K562 (cell line): Measurements from ENCODE around the gene DPYSL3. TPM values are rescaled to one million over a fixed set of nuclear protein-coding genes. Genes with fewer than 3 reads are reported as not detected.

Experiments
- ATAC-seq: fragments of 200-7000 bp; cut with Tn5 transposase; 3 replicates; pipeline ENCODE4 v1.9.1; 2020; ENCODE audit warnings: moderate library complexity
- BruUV-seq: library from RNA; stranded (reverse); fragments of 400-500 nt; replicated peaks from 2 replicates; lab custom pipeline; 2021; lab: Mats Ljungman, UMichigan
- CTCF ChIA-PET: fragments of 300-600 bp; formaldehyde crosslinking; extraction: SDS; loops from one replicate; lab custom pipeline; 2021; ENCODE audit warnings: low intra/inter-chr PET ratio; lab: Yijun Ruan, JAX
- POLR2A ChIA-PET: fragments of 300-600, 350-650 bp; sonication (Branson Sonifier 250); formaldehyde crosslinking; extraction: SDS; loops from one replicate; lab custom pipeline; 2021; ENCODE audit warnings: antibody characterized with exemption, inconsistent platforms; lab: Yijun Ruan, JAX
- DNase-seq, 4 experiments: peaks; one replicate each; pipeline versions ENCODE4 v3.0.0 to v3.0.0-alpha.2; 2011 to 2018; ENCODE audit warnings: low spot score in 3 of 4, mixed read lengths in 3 of 4; ENCODE audit errors: extremely low read depth in 1 of 4
- FAIRE-seq: peaks from 2 replicates; lab custom pipeline; 2011; peaks lifted over from hg19 to GRCh38; lab: Jason Lieb, UNC
- H2AFZ ChIP-seq: 2 replicates; pipeline ENCODE4 v1.6.0; 2011; ENCODE audit warnings: low read depth, low read length, control low read depth, inconsistent platforms
- H3K27ac ChIP-seq: fragments of 200-600 bp; 3 replicates; pipeline ENCODE4 v1.8.0; 2011; ENCODE audit warnings: low read depth, mild to moderate bottlenecking, control low read depth, inconsistent platforms, low read length, moderate library complexity, mixed read lengths; ENCODE audit errors: extremely low read depth
- H3K27me3 ChIP-seq, 2 experiments: fragments of 300-600 bp in 1 of 2; 2 replicates in 1 of 2; 3 replicates in 1 of 2; pipeline versions ENCODE4 v1.6.0 to v1.8.0; 2011; ENCODE audit warnings: inconsistent platforms in 2 of 2, low read length in 2 of 2, mild to moderate bottlenecking in 1 of 2, mixed read lengths in 1 of 2, moderate library complexity in 1 of 2; ENCODE audit not compliant: control insufficient read depth in 2 of 2, insufficient read depth in 2 of 2
- H3K36me3 ChIP-seq: fragments of 300-600 bp; 3 replicates; pipeline ENCODE4 v1.8.0; 2011; ENCODE audit warnings: mild to moderate bottlenecking, low read length, inconsistent platforms; ENCODE audit not compliant: control insufficient read depth, insufficient read depth
- H3K4me1 ChIP-seq, 2 experiments: fragments of 200-600 bp in 1 of 2; replicated peaks in 1 of 2; 2 replicates in 1 of 2; 3 replicates in 1 of 2; pipeline versions ENCODE4 v1.5.1 to v1.8.0; 2011; ENCODE audit warnings: inconsistent platforms in 2 of 2, low read length in 2 of 2, mild to moderate bottlenecking in 1 of 2, mixed read lengths in 1 of 2, moderate library complexity in 1 of 2; ENCODE audit not compliant: control insufficient read depth in 2 of 2, insufficient read depth in 2 of 2
- H3K4me2 ChIP-seq: 2 replicates; pipeline ENCODE4 v1.6.1; 2011; ENCODE audit warnings: low read length, control low read depth, inconsistent platforms, mixed read lengths; ENCODE audit not compliant: insufficient read depth
- H3K4me3 ChIP-seq: fragments of 200-600 bp; sonication (generic), shearing (Covaris generic); 2 replicates; pipeline ENCODE4 v1.5.1; 2016; ENCODE audit warnings: control low read depth, inconsistent platforms
- H3K79me2 ChIP-seq: fragments of 200-600 bp; 3 replicates; pipeline ENCODE4 v1.8.0; 2011; ENCODE audit warnings: low read length, inconsistent platforms; ENCODE audit not compliant: control insufficient read depth, insufficient read depth
- H3K9ac ChIP-seq, 2 experiments: 2 replicates each; pipeline versions ENCODE4 v1.6.0 to v1.6.1; 2011; ENCODE audit warnings: low read depth in 2 of 2, low read length in 2 of 2, control low read depth in 1 of 2, inconsistent platforms in 1 of 2, mild to moderate bottlenecking in 1 of 2, mixed read lengths in 1 of 2; ENCODE audit not compliant: insufficient read depth in 1 of 2
- H3K9me1 ChIP-seq: one replicate; pipeline ENCODE4 v1.6.0; 2011; ENCODE audit warnings: inconsistent platforms, mild to moderate bottlenecking, low read length, moderate library complexity; ENCODE audit not compliant: control insufficient read depth, insufficient read depth
- H3K9me3 ChIP-seq: replicated peaks from 2 replicates; pipeline ENCODE4 v1.5.1; 2011; ENCODE audit warnings: low read depth, low read length, inconsistent platforms; ENCODE audit not compliant: control insufficient read depth, insufficient read depth
- H4K20me1 ChIP-seq: replicated peaks from 2 replicates; pipeline ENCODE4 v1.6.1; 2011; ENCODE audit warnings: low read length, inconsistent platforms, mixed read lengths; ENCODE audit not compliant: control insufficient read depth, insufficient read depth
- E2F4 ChIP-seq: sonication (generic); formaldehyde crosslinking; IDR thresholded peaks from 2 replicates; pipeline ENCODE4 v1.8.0; 2022; ENCODE audit warnings: mild to moderate bottlenecking, low read depth, missing genetic modification reagents
- HDAC2 ChIP-seq: fragments of 450-650 bp; IDR thresholded peaks from 2 replicates; pipeline ENCODE4 v1.6.1; 2016; ENCODE audit warnings: mild to moderate bottlenecking
- HIVEP1 ChIP-seq: fragments of 250-450 bp; sonication (Bioruptor Pico); IDR thresholded peaks from 2 replicates; pipeline ENCODE4 v1.4.0; 2020; ENCODE audit warnings: mild to moderate bottlenecking
- HMGN3 ChIP-seq: IDR thresholded peaks from 2 replicates; pipeline ENCODE4 v1.6.1; 2011; ENCODE audit warnings: borderline replicate concordance, low read depth, mild to moderate bottlenecking, mixed read lengths, low read length; ENCODE audit not compliant: insufficient read length; ENCODE audit errors: extremely low read depth
- IRF1 ChIP-seq: sonication (generic); formaldehyde crosslinking; IDR thresholded peaks from 2 replicates; pipeline ENCODE4 v1.8.0; 2022; ENCODE audit warnings: missing genetic modification reagents, mild to moderate bottlenecking, borderline replicate concordance
- NONO ChIP-seq, 2 experiments: fragments of 200-400 bp in 1 of 2; fragments of 450-650 bp in 1 of 2; formaldehyde crosslinking in 1 of 2; IDR thresholded peaks; 2 replicates each; pipeline ENCODE4 v1.6.1; 2017; ENCODE audit warnings: low read depth in 2 of 2, mild to moderate bottlenecking in 2 of 2, moderate library complexity in 2 of 2, low read length in 1 of 2
- SMAD4 ChIP-seq: fragments of 250-450 bp; sonication (Bioruptor Pico); conservative IDR thresholded peaks from 2 replicates; pipeline ENCODE4 v1.8.0; 2021; ENCODE audit warnings: inconsistent platforms, mild to moderate bottlenecking, moderate library complexity
- ZNF41 ChIP-seq: fragments of 250-450 bp; sonication (Bioruptor Pico); conservative IDR thresholded peaks from 2 replicates; pipeline ENCODE4 v1.4.0; 2020; ENCODE audit warnings: mild to moderate bottlenecking
- ZNF609 ChIP-seq: sonication (generic); formaldehyde crosslinking; IDR thresholded peaks from 2 replicates; pipeline ENCODE4 v1.8.1; 2023; ENCODE audit warnings: missing genetic modification reagents, mild to moderate bottlenecking, borderline replicate concordance
- WGBS: fragments of 100-300 bp; shearing (Covaris generic); methylation state at CpG from one replicate; pipeline ENCODE4 v1.1.6; 2016; ENCODE audit warnings: low coverage, mixed read lengths; ENCODE audit not compliant: insufficient coverage; ENCODE audit errors: missing lambda C conversion rate; 5-methylcytosine and 5-hydroxymethylcytosine counted together
- in situ Hi-C: fragments of 300-500 bp; cut with MboI; formaldehyde crosslinking; loops from 4 replicates; pipeline ENCODE4 v1.15.0; 2018; ENCODE audit warnings: inconsistent platforms, mixed read lengths
- intact Hi-C: fragments of 100-400 bp; cut with micrococcal nuclease; formaldehyde crosslinking; loops from 2 replicates; pipeline ENCODE4 v1.14.2; 2022
- polyA plus RNA-seq, 8 experiments: library from polyadenylated mRNA; depleted of rRNA in 4 of 8; stranded (reverse) in 5 of 8; unstranded in 3 of 8; fragments of >200 nt; fragmentation: Nextera tagmentation in 2 of 8; fragmentation: Illumina TruSeq in 1 of 8; extraction: Ambion mirVana in 2 of 8; extraction: Trizol in 1 of 8; gene quantifications; 2 replicates each; pipeline versions ENCODE4 v1.2.1 to v1.2.3, GENCODE V29; 2011 to 2014; ENCODE audit warnings: inconsistent platforms in 1 of 8, missing spikeins in 1 of 8
- total RNA-seq, 7 experiments: library from RNA; depleted of rRNA in 6 of 7; stranded (reverse); fragments of >200 nt in 6 of 7; fragmentation: Illumina TruSeq in 2 of 7; extraction: Trizol in 2 of 7; gene quantifications; 2 replicates each; pipeline versions ENCODE4 v1.2.1 to v1.2.3, GENCODE V29; 2011 to 2021; ENCODE audit warnings: low replicate concordance in 1 of 7
- TF ChIP-seq, protein P1 (sequence below): sonication (generic); IDR thresholded peaks from 2 replicates; pipeline ENCODE4 v1.6.1; 2016
- TF ChIP-seq, protein P2 (sequence below): sonication (generic); formaldehyde crosslinking; IDR thresholded peaks from 2 replicates; pipeline ENCODE4 v1.8.0; 2022; ENCODE audit warnings: mild to moderate bottlenecking, missing genetic modification reagents, borderline replicate concordance

The DPYSL3 gene
- total and polyA plus RNA-seq, 9 of the 15 experiments (the other 6 are each of a cell fraction or from before 2014, with no cell fraction given): 0.07 to 0.55 TPM; not detected in 7

- no peaks in the 10 kb centered on the region for H3K4me1 ChIP-seq
- H3K4me2 ChIP-seq: no peak overlapping the region
- TF ChIP-seq ZNF609 (CRISPR knock-in tag) (no peak), IRF1 (CRISPR knock-in tag) (no peak), SMAD4 (CRISPR knock-in tag) (no peak), HDAC2 (no peak), HIVEP1 (CRISPR knock-in tag) (no peak), ZNF41 (CRISPR knock-in tag) (no peak), HMGN3 (no peak), NONO (IDR thresholded peaks at IDR 0.05; ENCODE audit: low read depth in 2 of 2, low read length in 1 of 2) (no peak), E2F4 (CRISPR knock-in tag) (no peak)
- TF ChIP-seq, protein P1, sequence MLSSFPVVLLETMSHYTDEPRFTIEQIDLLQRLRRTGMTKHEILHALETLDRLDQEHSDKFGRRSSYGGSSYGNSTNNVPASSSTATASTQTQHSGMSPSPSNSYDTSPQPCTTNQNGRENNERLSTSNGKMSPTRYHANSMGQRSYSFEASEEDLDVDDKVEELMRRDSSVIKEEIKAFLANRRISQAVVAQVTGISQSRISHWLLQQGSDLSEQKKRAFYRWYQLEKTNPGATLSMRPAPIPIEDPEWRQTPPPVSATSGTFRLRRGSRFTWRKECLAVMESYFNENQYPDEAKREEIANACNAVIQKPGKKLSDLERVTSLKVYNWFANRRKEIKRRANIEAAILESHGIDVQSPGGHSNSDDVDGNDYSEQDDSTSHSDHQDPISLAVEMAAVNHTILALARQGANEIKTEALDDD: no peak
- TF ChIP-seq, protein P2, sequence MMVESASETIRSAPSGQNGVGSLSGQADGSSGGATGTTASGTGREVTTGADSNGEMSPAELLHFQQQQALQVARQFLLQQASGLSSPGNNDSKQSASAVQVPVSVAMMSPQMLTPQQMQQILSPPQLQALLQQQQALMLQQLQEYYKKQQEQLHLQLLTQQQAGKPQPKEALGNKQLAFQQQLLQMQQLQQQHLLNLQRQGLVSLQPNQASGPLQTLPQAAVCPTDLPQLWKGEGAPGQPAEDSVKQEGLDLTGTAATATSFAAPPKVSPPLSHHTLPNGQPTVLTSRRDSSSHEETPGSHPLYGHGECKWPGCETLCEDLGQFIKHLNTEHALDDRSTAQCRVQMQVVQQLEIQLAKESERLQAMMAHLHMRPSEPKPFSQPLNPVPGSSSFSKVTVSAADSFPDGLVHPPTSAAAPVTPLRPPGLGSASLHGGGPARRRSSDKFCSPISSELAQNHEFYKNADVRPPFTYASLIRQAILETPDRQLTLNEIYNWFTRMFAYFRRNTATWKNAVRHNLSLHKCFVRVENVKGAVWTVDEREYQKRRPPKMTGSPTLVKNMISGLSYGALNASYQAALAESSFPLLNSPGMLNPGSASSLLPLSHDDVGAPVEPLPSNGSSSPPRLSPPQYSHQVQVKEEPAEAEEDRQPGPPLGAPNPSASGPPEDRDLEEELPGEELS (CRISPR knock-in tag): no peak
- H3K79me2 ChIP-seq: no peaks in the 10 kb centered on the region
- no peaks in the 10 kb centered on the region for H3K27me3 ChIP-seq
- DNase-seq: no peak
- CTCF ChIA-PET: no interaction called here
- no peak for ATAC-seq
- no TSS peak for BruUV-seq
- H3K36me3 ChIP-seq: no peaks in the 10 kb centered on the region
- no peaks in the 10 kb centered on the region for H4K20me1 ChIP-seq
- H3K4me3 ChIP-seq: no peak overlapping the region
- in situ Hi-C loops (no loop called here), intact Hi-C loops (no loop called here)
- no peaks in the 10 kb centered on the region for H3K9me1 ChIP-seq
- POLR2A ChIA-PET: no interaction called here
- 0% methylated on average over 2 of the region's 2 CpGs for WGBS
- no peak for FAIRE-seq
- H3K27ac ChIP-seq: no peak overlapping the region
- no peak overlapping the region for H3K9ac ChIP-seq
- H3K9me3 ChIP-seq: no peaks in the 10 kb centered on the region
- H2AFZ ChIP-seq: no peak overlapping the region
Observed at GRCh38 chr5:147430628-147431027, 79.2 kb downstream of the DPYSL3 start.
